Heart right ventricle (tissue), 16 donors: ENCODE measurements around the gene BCL2. TPM values are rescaled to one million over a fixed set of nuclear protein-coding genes. Genes with fewer than 3 reads are reported as not detected.
A peak's percentile ranks its signal among the peaks of the same experiment; 100 is the strongest.

Experiments
- ATAC-seq, 8 donors: fragments of 200-7000 bp; cut with Tn5 transposase; one replicate each; pipeline ENCODE4 v1.9.1; 2020; ENCODE audit warnings: mild to moderate bottlenecking in 8 of 8, moderate library complexity in 8 of 8, moderate number of reproducible peaks in 1 of 8
- DNase-seq, 2 donors: peaks; one replicate each; pipeline ENCODE4 v3.0.0-alpha.2; 2020
- H3K27ac ChIP-seq, 10 donors: fragments of 200-600 bp; sonication (generic) in 2 of 10; one replicate each; pipeline versions ENCODE4 v1.5.0 to v1.8.0; 2020 to 2022; ENCODE audit warnings: mild to moderate bottlenecking in 3 of 10
- H3K27me3 ChIP-seq, 7 donors: fragments of 200-600 bp; one replicate each; pipeline ENCODE4 v1.8.0; 2021 to 2022; ENCODE audit warnings: mild to moderate bottlenecking in 2 of 7
- H3K36me3 ChIP-seq, 9 donors: fragments of 200-600 bp; sonication (generic) in 1 of 9; one replicate each; pipeline versions ENCODE4 v1.5.0 to v1.8.0; 2020 to 2022; ENCODE audit warnings: mild to moderate bottlenecking in 2 of 9
- H3K4me1 ChIP-seq, 9 donors: fragments of 200-600 bp; sonication (generic) in 1 of 9; one replicate each; pipeline versions ENCODE4 v1.5.0 to v1.8.0; 2020 to 2022; ENCODE audit warnings: mild to moderate bottlenecking in 4 of 9
- H3K4me3 ChIP-seq, 10 donors: fragments of 200-600 bp; sonication (generic) in 2 of 10; one replicate each; pipeline versions ENCODE4 v1.5.0 to v1.8.0; 2020 to 2022; ENCODE audit warnings: mild to moderate bottlenecking in 7 of 10, moderate library complexity in 2 of 10
- H3K9me3 ChIP-seq, 11 donors: fragments of 200-600 bp in 10 of 11; sonication (generic) in 2 of 11; one replicate each; pipeline versions ENCODE4 v1.5.0 to v1.8.0; 2013 to 2022; ENCODE audit warnings: mild to moderate bottlenecking in 2 of 11, control low read depth in 1 of 11, moderate library complexity in 1 of 11
- WGBS, 2 donors: extraction: QIAGEN DNeasy Blood & Tissue Kit; methylation state at CpG; one replicate each; pipeline ENCODE4 v1.1.7; 2013; ENCODE audit warnings: inconsistent platforms in 1 of 2; 5-methylcytosine and 5-hydroxymethylcytosine counted together
- intact Hi-C, 10 donors: fragments of 100-400 bp; cut with DNase I; formaldehyde crosslinking; loops; one replicate each; pipeline versions ENCODE4 v1.11.1 to v1.14.2; 2022
- polyA plus RNA-seq, 2 donors: library from polyadenylated mRNA; stranded (reverse); fragments of 200-250 nt; gene quantifications; one replicate each; pipeline ENCODE4 v1.2.3, GENCODE V29; 2013
- total RNA-seq, 10 donors: library from RNA; stranded (reverse); fragmentation: NEBNext Ultra II Directional in 3 of 10; extraction: Animal tissue kit (Norgen Biotek cat#: 25700) in 3 of 10; gene quantifications; one replicate each; pipeline versions ENCODE4 v1.2.1 to v1.2.4, GENCODE V29; 2021 to 2023
- TF ChIP-seq, protein P1 (sequence below), 9 donors: fragments of 200-600 bp; sonication (generic) in 2 of 9; IDR thresholded peaks; one replicate each; pipeline versions ENCODE4 v1.5.0 to v1.8.0; 2021 to 2022; ENCODE audit warnings: antibody characterized with exemption in 9 of 9, mild to moderate bottlenecking in 5 of 9, moderate library complexity in 1 of 9
- donor health status: Arrhythmogenic right ventricular cardiomyopathy.
- donor health status: ischemic (EF 13 %, LVEDD 7.1; RV severe dilation, severe dysfunction).
- donor health status: healthy with polysubstance abuse.
- donor health status: DM: no; HTN: yes; CAD: no.
- donor health status: DM: no; HTN: no; CAD: no.
- donor health status: ischemic (EF 25% LVEDD 6.9; RV normal size, moderate dysfunction).
- donor health status: ischemic (EF 25% LVEDD 5.7; RV mildly dilated, moderate dysfunction).
- donor health status: healthy.
- donor health status: DM: yes; HTN: yes; CAD: no.
- donor health status: Ischemic cardiomyopathy.
- donor health status: ischemic (EF 35%, LVEDD 5.7; RV mildly dilated, moderate dysfunction).
- donor health status: nonischemic (EF 11% LVEDD 7.7; RV severe dilation, severe dysfunction).
- donor health status: DM: yes; HTN: yes; CAD: no.
- donor health status: PGD.
- donor health status: ischemic (EF 29% LVEDD 5.4; RV normal size, mild dysfunction).
- donor health status: nonischemic (EF 23%, LVEDD 6.1; RV moderate dilation, normal function).

BCL2 gene
- total and polyA plus RNA-seq, 12 donors, result 1.5 to 23.1 (median 9.6) TPM

- Histone ChIP-seq H3K9me3 (peaks cover 0 to 4% (median 0%) of the 10 kb centered on the region in 11 donors), H3K4me3 (no peak overlapping the region), H3K27me3 (no peaks in the 10 kb centered on the region), H3K4me1 (peaks cover 0 to 41% (median 19%) of the 10 kb centered on the region in 9 donors), H3K27ac (no peak overlapping the region), H3K36me3 (no peaks in the 10 kb centered on the region)
- ATAC-seq (no peak), DNase-seq (no peak)
- TF ChIP-seq, protein P1, sequence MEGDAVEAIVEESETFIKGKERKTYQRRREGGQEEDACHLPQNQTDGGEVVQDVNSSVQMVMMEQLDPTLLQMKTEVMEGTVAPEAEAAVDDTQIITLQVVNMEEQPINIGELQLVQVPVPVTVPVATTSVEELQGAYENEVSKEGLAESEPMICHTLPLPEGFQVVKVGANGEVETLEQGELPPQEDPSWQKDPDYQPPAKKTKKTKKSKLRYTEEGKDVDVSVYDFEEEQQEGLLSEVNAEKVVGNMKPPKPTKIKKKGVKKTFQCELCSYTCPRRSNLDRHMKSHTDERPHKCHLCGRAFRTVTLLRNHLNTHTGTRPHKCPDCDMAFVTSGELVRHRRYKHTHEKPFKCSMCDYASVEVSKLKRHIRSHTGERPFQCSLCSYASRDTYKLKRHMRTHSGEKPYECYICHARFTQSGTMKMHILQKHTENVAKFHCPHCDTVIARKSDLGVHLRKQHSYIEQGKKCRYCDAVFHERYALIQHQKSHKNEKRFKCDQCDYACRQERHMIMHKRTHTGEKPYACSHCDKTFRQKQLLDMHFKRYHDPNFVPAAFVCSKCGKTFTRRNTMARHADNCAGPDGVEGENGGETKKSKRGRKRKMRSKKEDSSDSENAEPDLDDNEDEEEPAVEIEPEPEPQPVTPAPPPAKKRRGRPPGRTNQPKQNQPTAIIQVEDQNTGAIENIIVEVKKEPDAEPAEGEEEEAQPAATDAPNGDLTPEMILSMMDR (IDR thresholded peaks at IDR 0.05), result no peak
- 86 to 88% methylated on average over 3 of the region's 3 CpGs for WGBS, 2 donors
- intact Hi-C loops, result no loop called here
These were observed 109.0 kb downstream of the BCL2 start for GRCh38 chr18:63210521-63210920.

DNA sequence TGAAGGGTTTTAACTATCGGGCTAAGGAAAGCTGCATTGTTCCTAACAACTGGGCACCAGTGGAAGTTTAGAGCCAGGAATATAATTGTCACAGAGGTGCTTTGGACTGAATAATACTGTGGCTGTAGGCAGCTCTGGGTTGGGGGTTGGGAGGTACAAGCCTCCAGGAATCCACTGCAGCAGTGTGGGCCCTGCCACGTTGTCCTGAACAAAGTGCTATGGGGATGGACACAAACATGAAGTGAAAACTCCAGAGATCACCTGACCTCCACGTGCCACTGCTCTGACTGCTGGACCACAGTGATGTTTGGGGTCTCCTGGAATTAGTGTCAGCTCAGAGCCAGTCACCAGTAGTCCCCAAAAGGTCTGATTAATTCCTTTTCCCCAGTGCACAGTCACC, 110.9 kb downstream of the BCL2 start:
- WGBS, 2 donors, result 76 to 91% methylated on average over 3 of the region's 3 CpGs
- Histone ChIP-seq H3K4me1 (peaks cover 0 to 32% (median 25%) of the 10 kb centered on the region in 9 donors), H3K9me3 (no peaks in the 10 kb centered on the region), H3K4me3 (no peak overlapping the region), H3K27me3 (no peaks in the 10 kb centered on the region), H3K27ac (peak overlapping the region in 4 of 10 donors; percentile 12 to 71 (median 44)), H3K36me3 (no peaks in the 10 kb centered on the region)
- TF ChIP-seq, protein P1 (IDR thresholded peaks at IDR 0.05), result no peak
- intact Hi-C loops, result loop anchor here in 1 of 10 donors (10.0 kb wide), 1 partner anchor 56 kb away; no protein-coding TSS in a partner anchor
- DNase-seq (peak in 1 of 2 donors; percentile 28), ATAC-seq (peak in 7 of 8 donors; percentile 51 to 81 (median 64))

DNA sequence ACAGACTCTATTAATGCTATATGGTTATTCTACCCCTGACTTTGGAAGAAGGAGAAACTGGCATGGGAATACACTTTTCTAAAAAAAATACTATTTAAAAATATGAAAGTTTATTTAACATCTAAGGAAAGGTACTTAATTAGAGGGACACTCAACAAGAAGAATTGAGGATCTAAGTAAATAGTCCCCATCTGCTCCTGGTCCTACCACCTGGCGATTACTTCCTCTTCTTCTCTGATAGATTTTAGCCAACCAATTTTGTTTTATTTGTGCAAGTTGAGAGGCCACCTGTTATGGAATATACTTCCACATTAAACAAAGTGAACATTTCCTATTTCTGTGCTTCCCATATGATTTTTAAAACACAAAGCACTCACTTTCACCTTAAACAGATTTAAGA, 111.7 kb downstream of the BCL2 start:
- intact Hi-C loops, result loop anchor here in 1 of 10 donors (10.0 kb wide), 1 partner anchor 57 kb away; no protein-coding TSS in a partner anchor
- no peak for ATAC-seq
- H3K4me3 ChIP-seq, result no peak overlapping the region

GRCh38 chr18:63207143-63207790, 112.3 kb downstream of the BCL2 start:
- intact Hi-C loops, result loop anchor here in 1 of 10 donors (10.0 kb wide), 1 partner anchor 58 kb away; no protein-coding TSS in a partner anchor
- no peaks in the 10 kb centered on the region for H3K9me3 ChIP-seq
- WGBS, 2 donors, result 74 to 87% methylated on average over 14 of the region's 14 CpGs
- TF ChIP-seq, protein P1 (IDR thresholded peaks at IDR 0.05), result no peak
- DNase-seq (no peak), ATAC-seq (peak in 5 of 8 donors; percentile 22 to 65 (median 41))
- no peaks in the 10 kb centered on the region for H3K27me3 ChIP-seq
- H3K4me1 ChIP-seq, result peaks cover 0 to 30% (median 21%) of the 10 kb centered on the region in 9 donors
- H3K4me3 ChIP-seq, result no peak overlapping the region
- no peaks in the 10 kb centered on the region for H3K36me3 ChIP-seq
- H3K27ac ChIP-seq, result no peak overlapping the region

More for the DNA sequence above, 111.7 kb downstream of the BCL2 start:
- TF ChIP-seq, protein P1 (IDR thresholded peaks at IDR 0.05), result no peak
- Histone ChIP-seq H3K36me3 (no peaks in the 10 kb centered on the region), H3K27me3 (no peaks in the 10 kb centered on the region), H3K27ac (peak overlapping the region in 3 of 10 donors; percentile 12 to 71 (median 44)), H3K9me3 (no peaks in the 10 kb centered on the region), H3K4me1 (peaks cover 0 to 30% (median 25%) of the 10 kb centered on the region in 9 donors)
- WGBS, 2 donors, result 96 to 97% methylated on average over 1 of the region's 1 CpG
- no peak for DNase-seq
